Left lung (tissue), 10 donors: ENCODE results near the gene LITAFD. TPM values are rescaled to one million over a fixed set of nuclear protein-coding genes. Genes with fewer than 3 reads are reported as not detected.

Experiments
- ATAC-seq: fragments of 200-7000 bp; cut with Tn5 transposase; one replicate; pipeline ENCODE4 v1.9.1; 2020; ENCODE audit warnings: moderate library complexity
- DNase-seq, 4 donors: peaks; one replicate each; pipeline ENCODE4 v3.0.0-alpha.2; 2013 to 2020
- H3K27ac ChIP-seq, 2 donors: fragments of 200-600 bp; sonication (generic) in 1 of 2; one replicate each; pipeline versions ENCODE4 v1.5.0 to v1.8.0; 2020 to 2021
- H3K27me3 ChIP-seq, 2 donors: fragments of 200-600 bp; sonication (generic) in 1 of 2; one replicate each; pipeline versions ENCODE4 v1.5.0 to v1.8.0; 2020 to 2021
- H3K36me3 ChIP-seq, 2 donors: fragments of 200-600 bp; sonication (generic) in 1 of 2; one replicate each; pipeline versions ENCODE4 v1.5.0 to v1.8.0; 2020 to 2021
- H3K4me1 ChIP-seq, 2 donors: fragments of 200-600 bp; one replicate each; pipeline ENCODE4 v1.8.0; 2021
- H3K4me3 ChIP-seq, 2 donors: fragments of 200-600 bp; sonication (generic) in 1 of 2; one replicate each; pipeline versions ENCODE4 v1.5.0 to v1.8.0; 2020 to 2021; ENCODE audit warnings: mild to moderate bottlenecking in 1 of 2
- H3K9me3 ChIP-seq, 2 donors: fragments of 200-600 bp; sonication (generic) in 1 of 2; one replicate each; pipeline versions ENCODE4 v1.5.0 to v1.8.0; 2020 to 2021
- CTCF ChIP-seq, 2 donors: fragments of 200-600 bp; sonication (generic) in 1 of 2; IDR thresholded peaks; one replicate each; pipeline versions ENCODE4 v1.5.0 to v1.8.0; 2021; ENCODE audit warnings: antibody characterized with exemption in 2 of 2
- intact Hi-C, 2 donors: fragments of 100-400 bp; cut with DNase I; formaldehyde crosslinking; loops; one replicate each; pipeline versions ENCODE4 v1.11.2 to v1.14.2; 2022
- polyA plus RNA-seq, 6 donors: library from polyadenylated mRNA; unstranded; fragments of 120-200 nt; gene quantifications; one replicate each; pipeline ENCODE4 v1.2.1, GENCODE V29; 2013; ENCODE audit not compliant: insufficient read length in 6 of 6
- total RNA-seq, 2 donors: library from RNA; stranded (reverse); fragmentation: NEBNext Ultra II Directional; extraction: Animal tissue kit (Norgen Biotek cat#: 25700); gene quantifications; one replicate each; pipeline ENCODE4 v1.2.1, GENCODE V29; 2021
- donor health status: DM: no; HTN: yes; CAD: no.
- donor health status: DM: no; HTN: no; CAD: no.

LITAFD gene
- total and polyA plus RNA-seq, 8 donors = 0.18 to 0.27 TPM; not detected in 6

- ATAC-seq (no peak), DNase-seq (no peak)
- H3K36me3 ChIP-seq = peaks cover 3 to 62% of the 10 kb centered on the region in 2 donors
- no peak overlapping the region for H3K27ac ChIP-seq
- H3K27me3 ChIP-seq = peaks cover 0 to 25% of the 10 kb centered on the region in 2 donors
- H3K4me3 ChIP-seq = no peak overlapping the region
- no peaks in the 10 kb centered on the region for H3K9me3 ChIP-seq
- intact Hi-C loops = no loop called here
- no peak for TF ChIP-seq CTCF (IDR thresholded peaks at IDR 0.05)
- H3K4me1 ChIP-seq = peaks cover 0 to 13% of the 10 kb centered on the region in 2 donors
These were observed 7.1 kb downstream of the LITAFD start for GRCh38 chr16:8888951-8889892.

- Histone ChIP-seq H3K4me3 (no peak overlapping the region), H3K27me3 (peaks cover 0 to 17% of the 10 kb centered on the region in 2 donors), H3K4me1 (peaks cover 0 to 13% of the 10 kb centered on the region in 2 donors), H3K36me3 (peaks cover 6 to 70% of the 10 kb centered on the region in 2 donors), H3K27ac (no peak overlapping the region), H3K9me3 (no peaks in the 10 kb centered on the region)
- no peak for ATAC-seq
- no peak for DNase-seq
- intact Hi-C loops = no loop called here
- no peak for TF ChIP-seq CTCF (IDR thresholded peaks at IDR 0.05)
These were observed 7.9 kb downstream of the LITAFD start for GRCh38 chr16:8889893-8890548.

GRCh38 chr16:8890549-8890921 lies 8.4 kb downstream of the LITAFD start:
- peaks cover 0 to 12% of the 10 kb centered on the region in 2 donors for H3K27me3 ChIP-seq
- intact Hi-C loops = no loop called here
- H3K27ac ChIP-seq = no peak overlapping the region
- peaks cover 0 to 10% of the 10 kb centered on the region in 2 donors for H3K4me1 ChIP-seq
- no peak for ATAC-seq
- peaks cover 6 to 75% of the 10 kb centered on the region in 2 donors for H3K36me3 ChIP-seq
- no peaks in the 10 kb centered on the region for H3K9me3 ChIP-seq
- no peak for TF ChIP-seq CTCF (IDR thresholded peaks at IDR 0.05)
- no peak for DNase-seq
- no peak overlapping the region for H3K4me3 ChIP-seq

GRCh38 chr16:8892101-8892575 lies 10.0 kb downstream of the LITAFD start:
- intact Hi-C loops = no loop called here
- Histone ChIP-seq H3K27ac (no peak overlapping the region), H3K36me3 (peaks cover 6 to 91% of the 10 kb centered on the region in 2 donors), H3K9me3 (no peaks in the 10 kb centered on the region), H3K4me1 (no peaks in the 10 kb centered on the region), H3K4me3 (no peak overlapping the region), H3K27me3 (no peaks in the 10 kb centered on the region)
- DNase-seq (no peak), ATAC-seq (no peak)
- no peak for TF ChIP-seq CTCF (IDR thresholded peaks at IDR 0.05)

GRCh38 chr16:8893426-8893825 lies 11.3 kb downstream of the LITAFD start:
- Histone ChIP-seq H3K4me1 (no peaks in the 10 kb centered on the region), H3K36me3 (peaks cover 6 to 94% of the 10 kb centered on the region in 2 donors), H3K27me3 (no peaks in the 10 kb centered on the region), H3K9me3 (no peaks in the 10 kb centered on the region), H3K27ac (no peak overlapping the region), H3K4me3 (no peak overlapping the region)
- ATAC-seq = no peak
- no peak for DNase-seq
- no peak for TF ChIP-seq CTCF (IDR thresholded peaks at IDR 0.05)
- intact Hi-C loops = no loop called here
